ENCODE measurements around the gene DNAJC13. TPM values are rescaled to one million over a fixed set of nuclear protein-coding genes. Genes with fewer than 3 reads are reported as not detected.
A peak's percentile ranks its signal among the peaks of the same experiment; 100 is the strongest.

The DNAJC13 gene
- total and polyA plus RNA-seq, 2 experiments from 2014 or later: 17.8 to 51.1 TPM

GRCh38 chr3:132406587-132406986 is 10.7 kb upstream of the DNAJC13 start:
- DNase-seq: no peak
- TF ChIP-seq EZH2phosphoT487 (IDR thresholded peaks at IDR 0.05; ENCODE audit: insufficient read depth, low read depth): no peak
- TF ChIP-seq EZH2 (IDR thresholded peaks at IDR 0.05; ENCODE audit: insufficient read depth, poor library complexity, severe bottlenecking): no peak
- no peaks in the 10 kb centered on the region for H3K36me3 ChIP-seq (ENCODE audit: low read depth)
- no peaks in the 10 kb centered on the region for H3K27me3 ChIP-seq (replicated peaks; ENCODE audit: insufficient read depth)
- no peak overlapping the region for H3K27ac ChIP-seq
- no peak overlapping the region for H3K4me3 ChIP-seq
- no peaks in the 10 kb centered on the region for H3K79me2 ChIP-seq (ENCODE audit: insufficient read depth)
- no peak overlapping the region for H3K9ac ChIP-seq
- H3F3A ChIP-seq (ENCODE audit: insufficient read depth): peaks cover 18% of the 10 kb centered on the region; the same call in 1 of the 2 replicates
- in situ Hi-C loops (cut with MboI): loop anchor here (10.0 kb wide), 1 partner anchor 152 kb away; no protein-coding TSS in a partner anchor
- no peak overlapping the region for H2AFZ ChIP-seq
- no peaks in the 10 kb centered on the region for H3K9me3 ChIP-seq (ENCODE audit: low read depth)
- H4K20me1 ChIP-seq (ENCODE audit: insufficient read depth): no peaks in the 10 kb centered on the region
- 96% methylated on average over 2 of the region's 2 CpGs for WGBS, 2 experiments (ENCODE audit: low coverage in 1 of 2, low lambda C conversion rate in 2 of 2, missing lambda C conversion rate in 2 of 2)
- no peaks in the 10 kb centered on the region; the same call in 1 of the 2 replicates for H3K9me2 ChIP-seq (ENCODE audit: insufficient read depth)
- H3K4me1 ChIP-seq (ENCODE audit: insufficient read depth): peaks cover 8% of the 10 kb centered on the region; the same call in 1 of the 2 replicates
- H3K4me2 ChIP-seq (ENCODE audit: unreplicated experiment): no peak overlapping the region

GRCh38 chr3:132407025-132407424 is 10.3 kb upstream of the DNAJC13 start:
- no peaks in the 10 kb centered on the region for H3K36me3 ChIP-seq (ENCODE audit: low read depth)
- H3K79me2 ChIP-seq (ENCODE audit: insufficient read depth): no peaks in the 10 kb centered on the region
- WGBS, 2 experiments (ENCODE audit: low coverage in 1 of 2, low lambda C conversion rate in 2 of 2, missing lambda C conversion rate in 2 of 2): 91 to 97% methylated on average over 2 of the region's 2 CpGs
- H3K4me2 ChIP-seq (ENCODE audit: unreplicated experiment): no peak overlapping the region
- no peaks in the 10 kb centered on the region for H3K27me3 ChIP-seq (replicated peaks; ENCODE audit: insufficient read depth)
- H4K20me1 ChIP-seq (ENCODE audit: insufficient read depth): no peaks in the 10 kb centered on the region
- no peaks in the 10 kb centered on the region for H3K9me3 ChIP-seq (ENCODE audit: low read depth)
- in situ Hi-C loops (cut with MboI): loop anchor here (10.0 kb wide), 1 partner anchor 152 kb away; no protein-coding TSS in a partner anchor
- no peak overlapping the region for H3K4me3 ChIP-seq
- no peak overlapping the region for H2AFZ ChIP-seq
- DNase-seq: no peak
- no peak overlapping the region for H3K27ac ChIP-seq
- peaks cover 8% of the 10 kb centered on the region; the same call in 1 of the 2 replicates for H3K4me1 ChIP-seq (ENCODE audit: insufficient read depth)
- no peak overlapping the region for H3K9ac ChIP-seq
- H3K9me2 ChIP-seq (ENCODE audit: insufficient read depth): no peaks in the 10 kb centered on the region; the same call in 1 of the 2 replicates
- peaks cover 18% of the 10 kb centered on the region; the same call in 1 of the 2 replicates for H3F3A ChIP-seq (ENCODE audit: insufficient read depth)
- TF ChIP-seq EZH2phosphoT487 (IDR thresholded peaks at IDR 0.05; ENCODE audit: insufficient read depth, low read depth) (no peak), EZH2 (IDR thresholded peaks at IDR 0.05; ENCODE audit: insufficient read depth, poor library complexity, severe bottlenecking) (no peak)

- 31 to 35% methylated on average over 1 of the region's 1 CpG for WGBS, 2 experiments (ENCODE audit: low coverage in 1 of 2, low lambda C conversion rate in 2 of 2, missing lambda C conversion rate in 2 of 2)
- peaks cover 20% of the 10 kb centered on the region for H3K79me2 ChIP-seq (ENCODE audit: insufficient read depth)
Observed at GRCh38 chr3:132414841-132415240, 2.5 kb upstream of the DNAJC13 start.

GRCh38 chr3:132416161-132416560 is 1.1 kb upstream of the DNAJC13 start:
- peak overlapping the region; percentile 95; the same call in 1 of the 2 replicates for H2AFZ ChIP-seq

More at GRCh38 chr3:132414841-132415240, 2.5 kb upstream of the DNAJC13 start:
- H3F3A ChIP-seq (ENCODE audit: insufficient read depth): peaks cover 22% of the 10 kb centered on the region
- TF ChIP-seq EZH2 (IDR thresholded peaks at IDR 0.05; ENCODE audit: insufficient read depth, poor library complexity, severe bottlenecking) (no peak), EZH2phosphoT487 (IDR thresholded peaks at IDR 0.05; ENCODE audit: insufficient read depth, low read depth) (no peak)
- DNase-seq: no peak
- H3K9ac ChIP-seq: no peak overlapping the region
- no peak overlapping the region for H3K27ac ChIP-seq
- no peaks in the 10 kb centered on the region for H3K9me2 ChIP-seq (ENCODE audit: insufficient read depth)
- H3K4me3 ChIP-seq: no peak overlapping the region
- peaks cover 6% of the 10 kb centered on the region for H3K4me1 ChIP-seq (ENCODE audit: insufficient read depth)
- H3K9me3 ChIP-seq (ENCODE audit: low read depth): no peaks in the 10 kb centered on the region
- H3K36me3 ChIP-seq (ENCODE audit: low read depth): no peaks in the 10 kb centered on the region
- in situ Hi-C loops (cut with MboI): no loop called here
- H3K4me2 ChIP-seq (ENCODE audit: unreplicated experiment): no peak overlapping the region
- H4K20me1 ChIP-seq (ENCODE audit: insufficient read depth): no peaks in the 10 kb centered on the region
- H3K27me3 ChIP-seq (replicated peaks; ENCODE audit: insufficient read depth): no peaks in the 10 kb centered on the region
- peak overlapping the region; percentile 24; the same call in 1 of the 2 replicates for H2AFZ ChIP-seq

More at GRCh38 chr3:132416161-132416560, 1.1 kb upstream of the DNAJC13 start:
- no peak for TF ChIP-seq EZH2 (IDR thresholded peaks at IDR 0.05; ENCODE audit: insufficient read depth, poor library complexity, severe bottlenecking)
- TF ChIP-seq EZH2phosphoT487 (IDR thresholded peaks at IDR 0.05; ENCODE audit: insufficient read depth, low read depth): no peak
- no peak for DNase-seq
- Histone ChIP-seq H3K79me2 (ENCODE audit: insufficient read depth) (peaks cover 33% of the 10 kb centered on the region), H3K36me3 (ENCODE audit: low read depth) (no peaks in the 10 kb centered on the region), H3K9me3 (ENCODE audit: low read depth) (no peaks in the 10 kb centered on the region), H3F3A (ENCODE audit: insufficient read depth) (peaks cover 30% of the 10 kb centered on the region), H3K27ac (no peak overlapping the region), H3K9me2 (ENCODE audit: insufficient read depth) (no peaks in the 10 kb centered on the region), H3K27me3 (replicated peaks; ENCODE audit: insufficient read depth) (no peaks in the 10 kb centered on the region), H3K4me2 (ENCODE audit: unreplicated experiment) (no peak overlapping the region), H3K4me1 (ENCODE audit: insufficient read depth) (peaks cover 19% of the 10 kb centered on the region), H3K9ac (no peak overlapping the region), H3K4me3 (no peak overlapping the region), H4K20me1 (ENCODE audit: insufficient read depth) (no peaks in the 10 kb centered on the region)
- WGBS, 2 experiments (ENCODE audit: low coverage in 1 of 2, low lambda C conversion rate in 2 of 2, missing lambda C conversion rate in 2 of 2): 95 to 97% methylated on average over 4 of the region's 4 CpGs
- in situ Hi-C loops (cut with MboI): no loop called here

Measured in GM23248 (cell line).